HCT116 (cell line): ENCODE results near the gene MKRN1. TPM values are rescaled to one million over a fixed set of nuclear protein-coding genes. Genes with fewer than 3 reads are reported as not detected.

ENCODE experiments used
- ATAC-seq: fragments of 200-7000 bp; cut with Tn5 transposase; 2 replicates; pipeline ENCODE4 v1.9.1; 2020; ENCODE audit warnings: mild to moderate bottlenecking, moderate library complexity
- BruUV-seq: library from RNA; stranded (reverse); fragments of 400-500 nt; replicated peaks from 2 replicates; lab custom pipeline; 2021; lab: Mats Ljungman, UMichigan
- CTCF ChIA-PET: fragments of 300-600 bp; sonication (Branson Sonifier 250); formaldehyde crosslinking; loops from one replicate; lab custom pipeline; 2021; ENCODE audit warnings: antibody characterized with exemption; lab: Charles Lee
- POLR2A ChIA-PET: fragments of 300-600, 350-600 bp; sonication (Branson Sonifier 250); formaldehyde crosslinking; loops from one replicate; lab custom pipeline; 2021; ENCODE audit warnings: antibody characterized with exemption; lab: Charles Lee
- RAD21 ChIA-PET, 2 experiments: fragments of 300-600 bp; sonication (Branson Sonifier 250); formaldehyde crosslinking; loops; one replicate each; lab custom pipeline; 2023; ENCODE audit warnings: low total read pairs in 2 of 2; ENCODE audit not compliant: uncharacterized antibody in 2 of 2, unreplicated experiment in 2 of 2, low non-redundant PET in 1 of 2; lab: Charles Lee
- DNase-seq: peaks from one replicate; pipeline ENCODE4 v3.0.0-alpha.2; 2010; ENCODE audit warnings: low read depth, low spot score
- H2AFZ ChIP-seq: fragments of 200-600 bp; shearing (Covaris generic), sonication (generic); 2 replicates; pipeline ENCODE4 v1.6.1; 2017; ENCODE audit warnings: low read depth, mixed run types, mixed read lengths, antibody characterized with exemption, low read length; ENCODE audit not compliant: poor library complexity, severe bottlenecking
- H3K27ac ChIP-seq: 2 replicates; pipeline ENCODE4 v1.5.1; 2012; ENCODE audit warnings: low read depth, low read length
- H3K27me3 ChIP-seq: fragments of 200-600 bp; sonication (generic); 2 replicates; pipeline ENCODE4 v1.6.1; 2016; ENCODE audit warnings: mixed run types, low read length, mixed read lengths; ENCODE audit not compliant: insufficient read depth
- H3K36me3 ChIP-seq, 2 experiments: fragments of 200-500 bp in 1 of 2; fragments of 200-600 bp in 1 of 2; sonication (Bioruptor generic) in 1 of 2; sonication (generic) in 1 of 2; 2 replicates each; pipeline versions ENCODE4 v1.5.1 to v1.6.1; 2014 to 2016; ENCODE audit warnings: low read length in 2 of 2, inconsistent platforms in 1 of 2, mixed read lengths in 1 of 2, mixed run types in 1 of 2; ENCODE audit not compliant: insufficient read depth in 2 of 2, control insufficient read depth in 1 of 2
- H3K4me1 ChIP-seq, 2 experiments: fragments of 200-600 bp in 1 of 2; sonication (generic) in 1 of 2; 2 replicates each; pipeline versions ENCODE4 v1.5.1 to v1.6.1; 2012 to 2017; ENCODE audit warnings: low read length in 2 of 2, inconsistent platforms in 1 of 2, mild to moderate bottlenecking in 1 of 2, mixed read lengths in 1 of 2, mixed run types in 1 of 2, moderate library complexity in 1 of 2; ENCODE audit not compliant: insufficient read depth in 2 of 2, control insufficient read depth in 1 of 2
- H3K4me2 ChIP-seq: fragments of 200-600 bp; sonication (generic); 2 replicates; pipeline ENCODE4 v1.6.1; 2017; ENCODE audit warnings: mixed run types, low read length, mixed read lengths
- H3K4me3 ChIP-seq, 2 experiments: fragments of 200-600 bp in 1 of 2; sonication (generic) in 1 of 2; replicated peaks in 1 of 2; 2 replicates each; pipeline ENCODE4 v1.5.1; 2011 to 2016; ENCODE audit warnings: low read length in 2 of 2, control low read depth in 1 of 2, low read depth in 1 of 2, mild to moderate bottlenecking in 1 of 2, mixed read lengths in 1 of 2, mixed run types in 1 of 2
- H3K79me2 ChIP-seq: fragments of 200-600 bp; sonication (generic); 2 replicates; pipeline ENCODE4 v1.6.1; 2017; ENCODE audit warnings: mild to moderate bottlenecking, mixed run types, low read length, moderate library complexity, mixed read lengths; ENCODE audit not compliant: insufficient read depth
- H3K9ac ChIP-seq: fragments of 200-600 bp; sonication (generic); 2 replicates; pipeline ENCODE4 v1.6.1; 2016; ENCODE audit warnings: low read length, mixed read lengths
- H3K9me2 ChIP-seq: fragments of 200-600 bp; sonication (generic), shearing (Covaris generic); 2 replicates; pipeline ENCODE4 v1.6.1; 2017; ENCODE audit warnings: mixed run types, mild to moderate bottlenecking, moderate library complexity; ENCODE audit not compliant: insufficient read depth
- H3K9me3 ChIP-seq, 2 experiments: fragments of 200-500 bp in 1 of 2; fragments of 200-600 bp in 1 of 2; sonication (Bioruptor generic) in 1 of 2; sonication (generic) in 1 of 2; 2 replicates each; pipeline ENCODE4 v1.6.1; 2014 to 2017; ENCODE audit warnings: low read length in 2 of 2, mixed read lengths in 2 of 2, inconsistent platforms in 1 of 2, low read depth in 1 of 2, mild to moderate bottlenecking in 1 of 2, mixed run types in 1 of 2, moderate library complexity in 1 of 2; ENCODE audit not compliant: control insufficient read depth in 1 of 2, insufficient read depth in 1 of 2
- H4K20me1 ChIP-seq: fragments of 200-600 bp; sonication (generic), shearing (Covaris generic); 2 replicates; pipeline ENCODE4 v1.6.1; 2017; ENCODE audit warnings: mixed run types, mild to moderate bottlenecking, moderate library complexity; ENCODE audit not compliant: insufficient read depth
- ATF3 ChIP-seq: IDR thresholded peaks from 2 replicates; pipeline ENCODE4 v1.6.1; 2012
- CBX3 ChIP-seq: IDR thresholded peaks from 2 replicates; pipeline ENCODE4 v1.6.1; 2012; ENCODE audit warnings: low read depth
- CEBPB ChIP-seq: IDR thresholded peaks from 2 replicates; pipeline ENCODE4 v1.6.1; 2012; ENCODE audit warnings: low read depth
- ELF1 ChIP-seq: IDR thresholded peaks from 2 replicates; pipeline ENCODE4 v1.6.1; 2012; ENCODE audit warnings: low read depth, borderline replicate concordance
- EZH2phosphoT487 ChIP-seq: fragments of 200-600 bp; IDR thresholded peaks from 2 replicates; pipeline ENCODE4 v1.6.1; 2018; ENCODE audit warnings: antibody characterized with exemption, borderline replicate concordance
- POLR2AphosphoS5 ChIP-seq: IDR thresholded peaks from 2 replicates; pipeline ENCODE4 v1.6.1; 2011; ENCODE audit warnings: mild to moderate bottlenecking, low read depth, low read length, moderate library complexity
- RAD21 ChIP-seq: IDR thresholded peaks from 2 replicates; pipeline ENCODE4 v1.6.1; 2012; ENCODE audit warnings: low read depth, mild to moderate bottlenecking
- SP1 ChIP-seq: IDR thresholded peaks from 2 replicates; pipeline ENCODE4 v1.6.1; 2012; ENCODE audit warnings: low read depth
- TCF7L2 ChIP-seq: IDR thresholded peaks from 2 replicates; pipeline ENCODE4 v1.7.0; 2011; ENCODE audit warnings: borderline replicate concordance, inconsistent platforms; ENCODE audit not compliant: insufficient read depth, insufficient read length; ENCODE audit errors: extremely low read depth
- YY1 ChIP-seq: IDR thresholded peaks from 2 replicates; pipeline ENCODE4 v1.6.1; 2011; ENCODE audit warnings: low read length, low read depth, moderate library complexity, mild to moderate bottlenecking; ENCODE audit not compliant: insufficient replicate concordance; ENCODE audit errors: extremely low read depth
- ZNF274 ChIP-seq: fragments of 200-500 bp; sonication (Bioruptor generic); IDR thresholded peaks from 2 replicates; pipeline ENCODE4 v1.6.1; 2014; ENCODE audit warnings: mild to moderate bottlenecking, low read depth, low read length, inconsistent platforms
- intact Hi-C: fragments of 100-400 bp; cut with micrococcal nuclease; formaldehyde crosslinking; loops from 2 replicates; pipeline ENCODE4 v1.10.0; 2022
- total RNA-seq: library from RNA; stranded (reverse); gene quantifications from one replicate; pipeline ENCODE4 v1.2.1, GENCODE V29; 2021; ENCODE audit not compliant: unreplicated experiment
- TF ChIP-seq, protein P1 (sequence below), 3 experiments: fragments of 200-600 bp in 1 of 3; sonication (generic) in 1 of 3; IDR thresholded peaks in 2 of 3; conservative IDR thresholded peaks in 1 of 3; 2 replicates each; pipeline ENCODE4 v1.5.1; 2012 to 2017; ENCODE audit warnings: low read depth in 2 of 3, low read length in 2 of 3, antibody characterized with exemption in 1 of 3, borderline replicate concordance in 1 of 3, control low read depth in 1 of 3, mild to moderate bottlenecking in 1 of 3, mixed read lengths in 1 of 3, mixed run types in 1 of 3, moderate library complexity in 1 of 3; ENCODE audit not compliant: insufficient read depth in 1 of 3
- TF ChIP-seq, protein P2 (sequence below): IDR thresholded peaks from 2 replicates; pipeline ENCODE4 v1.6.1; 2011; ENCODE audit warnings: mild to moderate bottlenecking, low read length, moderate library complexity; ENCODE audit not compliant: insufficient replicate concordance; ENCODE audit errors: extremely low read depth
- TF ChIP-seq, protein P3 (sequence below): IDR thresholded peaks from 2 replicates; pipeline ENCODE4 v1.6.1; 2012

The MKRN1 gene
- total RNA-seq, 1 experiment from 2014 or later, result 95.0 TPM

DNA sequence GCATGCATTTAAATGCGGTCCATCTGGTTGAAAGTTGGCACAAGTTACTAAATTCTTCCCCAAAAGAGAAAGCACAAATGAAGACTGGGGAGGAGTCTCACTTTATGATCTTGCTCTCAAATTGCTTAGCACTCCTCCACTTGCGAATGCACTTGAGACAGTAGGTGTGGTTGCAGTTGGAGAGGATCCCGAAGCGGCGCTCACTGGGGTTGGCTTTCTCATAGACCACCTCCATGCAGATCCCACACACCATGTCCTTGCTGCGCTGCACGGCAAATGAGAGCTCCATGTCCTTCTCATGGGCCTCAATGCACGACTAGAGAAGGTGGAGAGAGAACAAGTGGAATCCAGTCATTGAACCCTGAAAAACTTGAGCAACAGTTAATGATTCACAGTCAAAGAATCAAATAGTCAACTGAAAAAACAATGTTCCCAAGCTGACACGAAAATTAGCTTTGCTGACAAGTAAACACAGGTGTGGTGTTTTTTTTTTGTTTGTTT, 22.7 kb downstream of the MKRN1 start:
- H3K9ac ChIP-seq, result no peak overlapping the region
- 0 out of 2 replicates have a peak, but pooled peaks cover 3% of the 10 kb centered on the region for H3K79me2 ChIP-seq
- H3K27ac ChIP-seq, result no peak overlapping the region
- H3K36me3 ChIP-seq, result peaks cover 12 to 13% of the 10 kb centered on the region in 2 experiments; a peak in 3 of 4 replicates
- TF ChIP-seq SP1, result no peak
- TF ChIP-seq, protein P1, sequence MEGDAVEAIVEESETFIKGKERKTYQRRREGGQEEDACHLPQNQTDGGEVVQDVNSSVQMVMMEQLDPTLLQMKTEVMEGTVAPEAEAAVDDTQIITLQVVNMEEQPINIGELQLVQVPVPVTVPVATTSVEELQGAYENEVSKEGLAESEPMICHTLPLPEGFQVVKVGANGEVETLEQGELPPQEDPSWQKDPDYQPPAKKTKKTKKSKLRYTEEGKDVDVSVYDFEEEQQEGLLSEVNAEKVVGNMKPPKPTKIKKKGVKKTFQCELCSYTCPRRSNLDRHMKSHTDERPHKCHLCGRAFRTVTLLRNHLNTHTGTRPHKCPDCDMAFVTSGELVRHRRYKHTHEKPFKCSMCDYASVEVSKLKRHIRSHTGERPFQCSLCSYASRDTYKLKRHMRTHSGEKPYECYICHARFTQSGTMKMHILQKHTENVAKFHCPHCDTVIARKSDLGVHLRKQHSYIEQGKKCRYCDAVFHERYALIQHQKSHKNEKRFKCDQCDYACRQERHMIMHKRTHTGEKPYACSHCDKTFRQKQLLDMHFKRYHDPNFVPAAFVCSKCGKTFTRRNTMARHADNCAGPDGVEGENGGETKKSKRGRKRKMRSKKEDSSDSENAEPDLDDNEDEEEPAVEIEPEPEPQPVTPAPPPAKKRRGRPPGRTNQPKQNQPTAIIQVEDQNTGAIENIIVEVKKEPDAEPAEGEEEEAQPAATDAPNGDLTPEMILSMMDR (IDR thresholded peaks at IDR 0.05 in 2 of 3, conservative IDR thresholded peaks at IDR 0.05 in 1 of 3; ENCODE audit: borderline replicate concordance in 1 of 3, insufficient read depth in 1 of 3, low read depth in 2 of 3, low read length in 2 of 3), result no peak
- no peak for TF ChIP-seq ZNF274
- TF ChIP-seq CBX3, result no peak
- TF ChIP-seq, protein P2, sequence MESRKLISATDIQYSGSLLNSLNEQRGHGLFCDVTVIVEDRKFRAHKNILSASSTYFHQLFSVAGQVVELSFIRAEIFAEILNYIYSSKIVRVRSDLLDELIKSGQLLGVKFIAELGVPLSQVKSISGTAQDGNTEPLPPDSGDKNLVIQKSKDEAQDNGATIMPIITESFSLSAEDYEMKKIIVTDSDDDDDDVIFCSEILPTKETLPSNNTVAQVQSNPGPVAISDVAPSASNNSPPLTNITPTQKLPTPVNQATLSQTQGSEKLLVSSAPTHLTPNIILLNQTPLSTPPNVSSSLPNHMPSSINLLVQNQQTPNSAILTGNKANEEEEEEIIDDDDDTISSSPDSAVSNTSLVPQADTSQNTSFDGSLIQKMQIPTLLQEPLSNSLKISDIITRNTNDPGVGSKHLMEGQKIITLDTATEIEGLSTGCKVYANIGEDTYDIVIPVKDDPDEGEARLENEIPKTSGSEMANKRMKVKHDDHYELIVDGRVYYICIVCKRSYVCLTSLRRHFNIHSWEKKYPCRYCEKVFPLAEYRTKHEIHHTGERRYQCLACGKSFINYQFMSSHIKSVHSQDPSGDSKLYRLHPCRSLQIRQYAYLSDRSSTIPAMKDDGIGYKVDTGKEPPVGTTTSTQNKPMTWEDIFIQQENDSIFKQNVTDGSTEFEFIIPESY, result no peak
- no peak for TF ChIP-seq ATF3
- TF ChIP-seq ELF1, result no peak
- TF ChIP-seq RAD21, result no peak
- TF ChIP-seq YY1, result no peak
- TF ChIP-seq POLR2AphosphoS5, result no peak
- no peak for TF ChIP-seq CEBPB
- TF ChIP-seq, protein P3, sequence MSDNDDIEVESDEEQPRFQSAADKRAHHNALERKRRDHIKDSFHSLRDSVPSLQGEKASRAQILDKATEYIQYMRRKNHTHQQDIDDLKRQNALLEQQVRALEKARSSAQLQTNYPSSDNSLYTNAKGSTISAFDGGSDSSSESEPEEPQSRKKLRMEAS, result no peak
- TF ChIP-seq EZH2phosphoT487, result no peak
- no peak for TF ChIP-seq TCF7L2
- no peaks in the 10 kb centered on the region for H4K20me1 ChIP-seq
- H3K9me2 ChIP-seq, result no peaks in the 10 kb centered on the region
- DNase-seq (no peak), ATAC-seq (no peak)
- H3K4me1 ChIP-seq, result no peaks in the 10 kb centered on the region
- H3K27me3 ChIP-seq, result no peaks in the 10 kb centered on the region
- H3K4me3 ChIP-seq, result no peak overlapping the region
- no peak overlapping the region for H3K4me2 ChIP-seq
- ChIA-PET CTCF (no interaction called here), POLR2A (interaction anchor here (0.5 kb wide), 1 partner anchor 14 kb away, joined by 3 read pairs; no protein-coding TSS in a partner anchor), RAD21 (no interaction called here)
- intact Hi-C loops, result no loop called here
- H3K9me3 ChIP-seq, result no peaks in the 10 kb centered on the region
- H2AFZ ChIP-seq, result no peak overlapping the region
- no TSS peak for BruUV-seq
